ENCODE data around the gene GRK7. TPM values are rescaled to one million over a fixed set of nuclear protein-coding genes. Genes with fewer than 3 reads are reported as not detected.

GRK7 gene
- total and polyA plus RNA-seq, 2 donors (not counting 3 experiments of a cell fraction or from before 2014, with no cell fraction given) = not detected

GRCh38 chr3:141738022-141738890, 25.0 kb upstream of the GRK7 start, which contains the start of gene RNF7:
Gene RNF7, plus strand, starts transcription at chr3:141738298. Its CDS starts 44 bp downstream, at chr3:141738342.
- Histone ChIP-seq H3K9me1 (replicated peaks; ENCODE audit: control insufficient read depth, extremely low read depth, insufficient read depth, low read length) (no peaks in the 10 kb centered on the region), H3K4me3 (replicated peaks in 1 of 3; ENCODE audit: insufficient read depth in 1 of 3, low read depth in 1 of 3, low read length in 3 of 3) (peak within 1 kb of the TSS; percentile 39 to 96 (median 85)), H3K36me3 (ENCODE audit: control insufficient read depth in 2 of 2, extremely low read depth in 1 of 2, insufficient read depth in 2 of 2, low read length in 2 of 2) (peaks cover 0 to 7% of the 10 kb centered on the region in 2 experiments), H3K27ac (ENCODE audit: insufficient read depth, low read depth, low read length) (peak within 1 kb of the TSS; percentile 72), H3K79me2 (ENCODE audit: control insufficient read depth, insufficient read depth, low read length) (peaks cover 45% of the 10 kb centered on the region), H2AFZ (ENCODE audit: low read depth, low read length) (peak within 1 kb of the TSS; percentile 88), H3K9me3 (replicated peaks; ENCODE audit: control insufficient read depth, insufficient read depth, low read length) (no peaks in the 10 kb centered on the region), H3K27me3 (ENCODE audit: control insufficient read depth in 2 of 2, insufficient read depth in 2 of 2, low read length in 2 of 2) (peaks cover 0 to 2% of the 10 kb centered on the region in 2 experiments), H4K20me1 (replicated peaks; ENCODE audit: control insufficient read depth, extremely low read depth, insufficient read depth, low read length) (peaks cover 4% of the 10 kb centered on the region), H3K9ac (replicated peaks; ENCODE audit: extremely low read depth, insufficient read depth, low read length) (peak within 1 kb of the TSS; percentile 82), H3K4me2 (ENCODE audit: insufficient read depth, low read length) (peak within 1 kb of the TSS; percentile 81), H3K4me1 (ENCODE audit: control insufficient read depth, extremely low read depth, insufficient read depth, low read length) (peaks cover 19% of the 10 kb centered on the region)
- BruUV-seq (replicated peaks) = TSS peak; percentile 76
- ChIA-PET CTCF (interaction anchor here (0.6 to 5.0 kb wide), 28 partner anchors 12 to 472 kb away, joined by 3 to 48 read pairs (median 4); partner anchors contain the start of gene ATP1B3), POLR2A (interaction anchor here (0.7 kb wide), 1 partner anchor 120 kb away, joined by 4 read pairs; no protein-coding TSS in a partner anchor)
- intact Hi-C loops (cut with micrococcal nuclease) (loop anchor here (1.0 to 5.0 kb wide), 9 partner anchors 30 to 539 kb away; no protein-coding TSS in a partner anchor), dilution Hi-C loops (cut with MboI; ENCODE audit: extremely low pct_ligation_motif_present, low sequenced_read_pairs) (no loop called here)
- peak; percentile 11 for TF ChIP-seq FOS (IDR thresholded peaks at IDR 0.05; ENCODE audit: borderline replicate concordance, insufficient read depth, low read length)
- peak; percentile 87 for TF ChIP-seq POLR2AphosphoS5 (IDR thresholded peaks at IDR 0.05; ENCODE audit: insufficient read depth, low read depth, low read length)
- peak; percentile 91 to 98 for TF ChIP-seq CTCF (IDR thresholded peaks at IDR 0.05; ENCODE audit: extremely low read depth in 1 of 2, insufficient read depth in 1 of 2, low read depth in 1 of 2, low read length in 2 of 2)
- peak; percentile 16 for TF ChIP-seq JUN (IDR thresholded peaks at IDR 0.05; ENCODE audit: borderline replicate concordance, insufficient read depth, insufficient read length, low read depth)
- TF ChIP-seq MAX (IDR thresholded peaks at IDR 0.05; ENCODE audit: insufficient read depth, insufficient read length) = peak; percentile 9
- TF ChIP-seq MYC (IDR thresholded peaks at IDR 0.05; ENCODE audit: low read depth, low read length) = peak; percentile 57
- no peak for TF ChIP-seq EZH2 (IDR thresholded peaks at IDR 0.05; ENCODE audit: borderline replicate concordance, low read depth, low read length, severe bottlenecking)
- no peak for TF ChIP-seq GATA2 (IDR thresholded peaks at IDR 0.05; ENCODE audit: insufficient read depth, insufficient read length, low read depth, low read length)
- TF ChIP-seq POLR2A (IDR thresholded peaks at IDR 0.05; ENCODE audit: low read depth, low read length) = peak; percentile 76
- FAIRE-seq = peak; percentile 93
- peak; percentile 96 for DNase-seq (ENCODE audit: low read depth, low spot score)

Measured in endothelial cell of umbilical vein (primary cell).